K562 (cell line): ENCODE results near the gene TUBE1. TPM values are rescaled to one million over a fixed set of nuclear protein-coding genes. Genes with fewer than 3 reads are reported as not detected.

ENCODE experiments used
- FOXM1 ChIP-seq, 2 experiments: fragments of 450-650 bp in 1 of 2; sonication (generic) in 1 of 2; formaldehyde crosslinking in 1 of 2; IDR thresholded peaks; 2 replicates each; pipeline versions ENCODE4 v1.6.1 to v1.9.0; 2017 to 2022; ENCODE audit warnings: low read depth in 2 of 2, mild to moderate bottlenecking in 2 of 2, missing genetic modification reagents in 1 of 2, moderate library complexity in 1 of 2
- HDAC1 ChIP-seq, 2 experiments: fragments of 450-650 bp; IDR thresholded peaks; 2 replicates each; pipeline ENCODE4 v1.6.1; 2016 to 2017; ENCODE audit warnings: inconsistent platforms in 1 of 2, mild to moderate bottlenecking in 1 of 2, moderate library complexity in 1 of 2
- KLF16 ChIP-seq: IDR thresholded peaks from 2 replicates; pipeline ENCODE4 v1.6.1; 2016; ENCODE audit warnings: antibody characterized with exemption
- PHTF2 ChIP-seq: fragments of 250-450 bp; sonication (Bioruptor Pico); IDR thresholded peaks from 2 replicates; pipeline ENCODE4 v1.5.0; 2021; ENCODE audit warnings: mild to moderate bottlenecking
- REST ChIP-seq, 2 experiments: fragments of 450-650 bp; formaldehyde crosslinking in 1 of 2; IDR thresholded peaks; 2 replicates each; pipeline versions ENCODE4 v1.4.0 to v1.6.1; 2014 to 2020; ENCODE audit warnings: mild to moderate bottlenecking in 2 of 2, borderline replicate concordance in 1 of 2, low read depth in 1 of 2
- SMC3 ChIP-seq: conservative IDR thresholded peaks from 2 replicates; pipeline ENCODE4 v1.6.1; 2011; ENCODE audit warnings: low read depth, low read length, improper control_type of control experiment; ENCODE audit not compliant: insufficient read depth
- TCF3 ChIP-seq: sonication (generic); formaldehyde crosslinking; IDR thresholded peaks from 2 replicates; pipeline ENCODE4 v1.4.0; 2020; ENCODE audit warnings: mild to moderate bottlenecking, missing genetic modification reagents
- TEAD1 ChIP-seq, 2 experiments: fragments of 450-650 bp in 1 of 2; sonication (generic) in 1 of 2; formaldehyde crosslinking; IDR thresholded peaks; 2 replicates each; pipeline versions ENCODE4 v1.4.0 to v1.8.0; 2020 to 2022; ENCODE audit warnings: mild to moderate bottlenecking in 2 of 2, missing genetic modification reagents in 1 of 2
- THAP12 ChIP-seq: fragments of 250-450 bp; sonication (Bioruptor Pico); IDR thresholded peaks from 2 replicates; pipeline ENCODE4 v1.9.0; 2021; ENCODE audit warnings: mild to moderate bottlenecking, inconsistent platforms
- YY1 ChIP-seq, 3 experiments: IDR thresholded peaks; 2 replicates each; pipeline ENCODE4 v1.6.1; 2011; ENCODE audit warnings: low read length in 2 of 3, mild to moderate bottlenecking in 2 of 3, moderate library complexity in 2 of 3, borderline replicate concordance in 1 of 3, control low read depth in 1 of 3, low read depth in 1 of 3; ENCODE audit not compliant: insufficient read depth in 3 of 3, insufficient replicate concordance in 2 of 3, control insufficient read depth in 1 of 3, insufficient read length in 1 of 3; ENCODE audit errors: extremely low read depth in 1 of 3
- polyA plus RNA-seq, 8 experiments: library from polyadenylated mRNA; depleted of rRNA in 4 of 8; stranded (reverse) in 5 of 8; unstranded in 3 of 8; fragments of >200 nt; fragmentation: Nextera tagmentation in 2 of 8; fragmentation: Illumina TruSeq in 1 of 8; extraction: Ambion mirVana in 2 of 8; extraction: Trizol in 1 of 8; gene quantifications; 2 replicates each; pipeline versions ENCODE4 v1.2.1 to v1.2.3, GENCODE V29; 2011 to 2014; ENCODE audit warnings: inconsistent platforms in 1 of 8, missing spikeins in 1 of 8
- total RNA-seq, 7 experiments: library from RNA; depleted of rRNA in 6 of 7; stranded (reverse); fragments of >200 nt in 6 of 7; fragmentation: Illumina TruSeq in 2 of 7; extraction: Trizol in 2 of 7; gene quantifications; 2 replicates each; pipeline versions ENCODE4 v1.2.1 to v1.2.3, GENCODE V29; 2011 to 2021; ENCODE audit warnings: low replicate concordance in 1 of 7

The TUBE1 gene
- total and polyA plus RNA-seq, 9 of the 15 experiments (the other 6 are each of a cell fraction or from before 2014, with no cell fraction given): 18.9 to 58.4 (median 30.8) TPM

- TF ChIP-seq REST (IDR thresholded peaks at IDR 0.05; ENCODE audit: borderline replicate concordance) (peak; percentile 60; the same call in 1 of the 2 replicates), REST (CRISPR knock-in tag; IDR thresholded peaks at IDR 0.05; ENCODE audit: low read depth) (no peak), THAP12 (CRISPR knock-in tag) (0 out of 2 replicates have a peak, but pooled peaks have one; percentile 52), FOXM1 (IDR thresholded peaks at IDR 0.05; ENCODE audit: low read depth) (peak; percentile 43), FOXM1 (CRISPR knock-in tag; IDR thresholded peaks at IDR 0.05; ENCODE audit: low read depth) (no peak), TEAD1 (CRISPR knock-in tag; IDR thresholded peaks at IDR 0.05) (0 out of 4 replicates have a peak, but pooled peaks of 1 of the 2 experiments have one; percentile 49), TCF3 (CRISPR knock-in tag) (peak; percentile 76), YY1 (IDR thresholded peaks at IDR 0.05; ENCODE audit: borderline replicate concordance in 1 of 3, control insufficient read depth in 1 of 3, extremely low read depth in 1 of 3, insufficient read depth in 3 of 3, insufficient read length in 1 of 3, insufficient replicate concordance in 2 of 3, low read depth in 1 of 3, low read length in 2 of 3) (peak in 2 of 3 experiments; percentile 72 to 76), SMC3 (peak; percentile 71), KLF16 (peak; percentile 58; the same call in 1 of the 2 replicates), HDAC1 (IDR thresholded peaks at IDR 0.05) (peak in 1 of 2 experiments; percentile 45; a peak in 1 of 4 replicates), PHTF2 (CRISPR knock-in tag) (no peak)
Observed at GRCh38 chr6:112043032-112044007, 44.0 kb downstream of the TUBE1 start (continued).
